ENCODE data around the gene TMEM208.

TMEM208 gene

GRCh38 chr16:67254801-67255552, 28.0 kb downstream of the TMEM208 start:
- DNase-seq: no peak

GRCh38 chr16:67255553-67256221, 28.8 kb downstream of the TMEM208 start:
- DNase-seq: no peak

- DNase-seq: no peak
Measured at GRCh38 chr16:67256701-67257230, 29.8 kb downstream of the TMEM208 start.

- DNase-seq: no peak
Measured at GRCh38 chr16:67257486-67258160, 30.7 kb downstream of the TMEM208 start.

- no peak for DNase-seq
Measured at GRCh38 chr16:67258161-67258835, 31.4 kb downstream of the TMEM208 start.

- no peak for DNase-seq
Measured at GRCh38 chr16:67259705-67260104, 32.8 kb downstream of the TMEM208 start.

- no peak for DNase-seq
Measured at GRCh38 chr16:67260426-67261063, 33.6 kb downstream of the TMEM208 start.

GRCh38 chr16:67263201-67263600, 36.3 kb downstream of the TMEM208 start:
- DNase-seq: no peak

- DNase-seq: no peak
Measured at GRCh38 chr16:67264277-67264676, 37.3 kb downstream of the TMEM208 start.

GRCh38 chr16:67264866-67265265, 37.9 kb downstream of the TMEM208 start:
- DNase-seq: no peak

GRCh38 chr16:67265834-67266233, 38.9 kb downstream of the TMEM208 start:
- no peak for DNase-seq

- DNase-seq: no peak
Measured at GRCh38 chr16:67268136-67268579, 41.2 kb downstream of the TMEM208 start.

GRCh38 chr16:67269766-67270165, 42.8 kb downstream of the TMEM208 start:
- no peak for DNase-seq

GRCh38 chr16:67270931-67271338, 44.0 kb downstream of the TMEM208 start:
- no peak for DNase-seq

GRCh38 chr16:67271446-67271845, 44.5 kb downstream of the TMEM208 start:
- no peak for DNase-seq

- no peak for DNase-seq
Measured at GRCh38 chr16:67275321-67275720, 48.4 kb downstream of the TMEM208 start.

GRCh38 chr16:67277294-67277998, 50.5 kb downstream of the TMEM208 start:
- DNase-seq: no peak

GRCh38 chr16:67277999-67278772, 51.3 kb downstream of the TMEM208 start:
- DNase-seq: no peak
